ENCODE results near the gene TMEM69. TPM values are rescaled to one million over a fixed set of nuclear protein-coding genes. Genes with fewer than 3 reads are reported as not detected.

Gene TMEM69
- total RNA-seq, 1 experiment from 2014 or later, result 32.3 TPM

DNA sequence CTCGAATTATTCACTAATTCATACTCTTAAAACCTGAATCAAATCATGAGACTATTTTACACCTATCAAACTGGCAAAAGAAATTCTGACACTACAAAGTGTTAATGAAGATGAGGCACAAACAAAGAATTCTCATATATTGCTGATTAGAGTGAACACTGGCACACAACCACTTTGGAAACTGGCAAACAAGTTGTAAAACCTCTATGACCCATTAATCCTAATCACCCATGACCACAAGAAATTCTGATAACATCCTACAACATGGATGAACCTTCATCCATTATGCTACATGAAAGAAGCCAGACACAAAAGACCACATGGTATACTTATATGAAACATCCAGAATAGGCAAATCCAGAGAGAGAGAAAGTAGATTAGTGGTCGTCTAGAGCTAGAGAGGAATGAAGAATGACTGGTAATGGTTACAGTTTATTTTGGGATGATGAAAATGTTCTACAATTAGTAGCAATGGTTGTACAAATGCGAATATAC lies 10.2 kb upstream of the TMEM69 start:
- ChIA-PET POLR2A (ENCODE audit: low non-redundant PET) (interaction anchor here (0.6 kb wide), 1 partner anchor 423 kb away, joined by 24 read pairs; no protein-coding TSS in a partner anchor), CTCF (no interaction called here)
- no peaks in the 10 kb centered on the region for H3K36me3 ChIP-seq (ENCODE audit: insufficient read depth, low read length, poor library complexity, severe bottlenecking)
- BruUV-seq (replicated peaks), result no TSS peak
- no peak for DNase-seq (ENCODE audit: low spot score)
- TF ChIP-seq, protein P1, sequence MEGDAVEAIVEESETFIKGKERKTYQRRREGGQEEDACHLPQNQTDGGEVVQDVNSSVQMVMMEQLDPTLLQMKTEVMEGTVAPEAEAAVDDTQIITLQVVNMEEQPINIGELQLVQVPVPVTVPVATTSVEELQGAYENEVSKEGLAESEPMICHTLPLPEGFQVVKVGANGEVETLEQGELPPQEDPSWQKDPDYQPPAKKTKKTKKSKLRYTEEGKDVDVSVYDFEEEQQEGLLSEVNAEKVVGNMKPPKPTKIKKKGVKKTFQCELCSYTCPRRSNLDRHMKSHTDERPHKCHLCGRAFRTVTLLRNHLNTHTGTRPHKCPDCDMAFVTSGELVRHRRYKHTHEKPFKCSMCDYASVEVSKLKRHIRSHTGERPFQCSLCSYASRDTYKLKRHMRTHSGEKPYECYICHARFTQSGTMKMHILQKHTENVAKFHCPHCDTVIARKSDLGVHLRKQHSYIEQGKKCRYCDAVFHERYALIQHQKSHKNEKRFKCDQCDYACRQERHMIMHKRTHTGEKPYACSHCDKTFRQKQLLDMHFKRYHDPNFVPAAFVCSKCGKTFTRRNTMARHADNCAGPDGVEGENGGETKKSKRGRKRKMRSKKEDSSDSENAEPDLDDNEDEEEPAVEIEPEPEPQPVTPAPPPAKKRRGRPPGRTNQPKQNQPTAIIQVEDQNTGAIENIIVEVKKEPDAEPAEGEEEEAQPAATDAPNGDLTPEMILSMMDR (conservative IDR thresholded peaks at IDR 0.05; ENCODE audit: low read depth, low read length), result no peak
- TF ChIP-seq EZH2 (IDR thresholded peaks at IDR 0.05; ENCODE audit: borderline replicate concordance, low read depth, low read length, poor library complexity, severe bottlenecking), result no peak
- H3K27ac ChIP-seq (ENCODE audit: low read depth, low read length, poor library complexity, severe bottlenecking), result no peak overlapping the region
- H3K9me3 ChIP-seq (ENCODE audit: low read depth, low read length, poor library complexity, severe bottlenecking), result no peaks in the 10 kb centered on the region
- peaks cover 51% of the 10 kb centered on the region for H3K4me1 ChIP-seq (ENCODE audit: insufficient read depth, low read length, poor library complexity, severe bottlenecking)
- H3K27me3 ChIP-seq (replicated peaks; ENCODE audit: insufficient read depth, low read depth, low read length, poor library complexity), result no peaks in the 10 kb centered on the region
- intact Hi-C loops (cut with micrococcal nuclease; ENCODE audit: unreplicated experiment), result no loop called here
- H3K4me3 ChIP-seq (ENCODE audit: low read depth, low read length, poor library complexity, severe bottlenecking), result no peak overlapping the region

DNA sequence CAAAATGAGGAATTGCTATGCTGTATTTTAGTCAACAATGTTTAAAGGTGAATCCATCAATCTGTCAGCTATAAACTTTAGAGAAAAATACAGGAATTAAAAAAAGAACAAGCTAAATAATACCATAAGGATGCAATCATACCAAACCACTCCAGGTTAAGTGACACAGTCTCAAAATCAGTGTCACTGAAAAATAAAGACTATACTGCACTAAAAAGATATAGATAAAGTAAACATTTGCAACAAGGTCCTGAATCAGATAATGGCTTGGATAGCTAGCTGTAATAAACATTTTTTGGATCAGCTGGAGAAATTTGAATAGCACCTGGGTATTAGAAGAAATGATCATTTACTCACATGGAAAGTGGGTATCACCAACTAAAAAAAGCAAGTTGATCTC lies 9.5 kb upstream of the TMEM69 start:
- DNase-seq (ENCODE audit: low spot score), result no peak
- H3K27ac ChIP-seq (ENCODE audit: low read depth, low read length, poor library complexity, severe bottlenecking), result no peak overlapping the region
- no peaks in the 10 kb centered on the region for H3K27me3 ChIP-seq (replicated peaks; ENCODE audit: insufficient read depth, low read depth, low read length, poor library complexity)
- TF ChIP-seq, protein P1 (conservative IDR thresholded peaks at IDR 0.05; ENCODE audit: low read depth, low read length), result no peak
- TF ChIP-seq EZH2 (IDR thresholded peaks at IDR 0.05; ENCODE audit: borderline replicate concordance, low read depth, low read length, poor library complexity, severe bottlenecking), result no peak
- peaks cover 54% of the 10 kb centered on the region for H3K4me1 ChIP-seq (ENCODE audit: insufficient read depth, low read length, poor library complexity, severe bottlenecking)
- intact Hi-C loops (cut with micrococcal nuclease; ENCODE audit: unreplicated experiment), result no loop called here
- ChIA-PET CTCF (no interaction called here), POLR2A (ENCODE audit: low non-redundant PET) (no interaction called here)
- H3K9me3 ChIP-seq (ENCODE audit: low read depth, low read length, poor library complexity, severe bottlenecking), result no peaks in the 10 kb centered on the region
- no peaks in the 10 kb centered on the region for H3K36me3 ChIP-seq (ENCODE audit: insufficient read depth, low read length, poor library complexity, severe bottlenecking)
- H3K4me3 ChIP-seq (ENCODE audit: low read depth, low read length, poor library complexity, severe bottlenecking), result no peak overlapping the region
- no TSS peak for BruUV-seq (replicated peaks)

GRCh38 chr1:45679123-45679522 lies 8.9 kb upstream of the TMEM69 start:
- Histone ChIP-seq H3K4me3 (ENCODE audit: low read depth, low read length, poor library complexity, severe bottlenecking) (no peak overlapping the region), H3K9me3 (ENCODE audit: low read depth, low read length, poor library complexity, severe bottlenecking) (no peaks in the 10 kb centered on the region), H3K4me1 (ENCODE audit: insufficient read depth, low read length, poor library complexity, severe bottlenecking) (peaks cover 54% of the 10 kb centered on the region), H3K27ac (ENCODE audit: low read depth, low read length, poor library complexity, severe bottlenecking) (no peak overlapping the region), H3K36me3 (ENCODE audit: insufficient read depth, low read length, poor library complexity, severe bottlenecking) (no peaks in the 10 kb centered on the region), H3K27me3 (replicated peaks; ENCODE audit: insufficient read depth, low read depth, low read length, poor library complexity) (no peaks in the 10 kb centered on the region)
- BruUV-seq (replicated peaks), result no TSS peak
- intact Hi-C loops (cut with micrococcal nuclease; ENCODE audit: unreplicated experiment), result no loop called here
- ChIA-PET POLR2A (ENCODE audit: low non-redundant PET) (no interaction called here), CTCF (no interaction called here)
- TF ChIP-seq, protein P1 (conservative IDR thresholded peaks at IDR 0.05; ENCODE audit: low read depth, low read length), result no peak
- TF ChIP-seq EZH2 (IDR thresholded peaks at IDR 0.05; ENCODE audit: borderline replicate concordance, low read depth, low read length, poor library complexity, severe bottlenecking), result no peak
- DNase-seq (ENCODE audit: low spot score), result peak; percentile 15

All from A673 (cell line).